A172 (cell line): ENCODE measurements around the gene CDH20. TPM values are rescaled to one million over a fixed set of nuclear protein-coding genes. Genes with fewer than 3 reads are reported as not detected.

Source experiments
- DNase-seq: peaks from one replicate; pipeline ENCODE4 v3.0.0-alpha.2; 2015; ENCODE audit warnings: low spot score
- total RNA-seq: library from RNA; depleted of rRNA; stranded (reverse); fragments of >200 nt; shearing (Covaris generic); gene quantifications from 2 replicates; pipeline ENCODE4 v1.2.3, GENCODE V29; 2014

The CDH20 gene
- total RNA-seq, 1 experiment from 2014 or later, result not detected

DNA sequence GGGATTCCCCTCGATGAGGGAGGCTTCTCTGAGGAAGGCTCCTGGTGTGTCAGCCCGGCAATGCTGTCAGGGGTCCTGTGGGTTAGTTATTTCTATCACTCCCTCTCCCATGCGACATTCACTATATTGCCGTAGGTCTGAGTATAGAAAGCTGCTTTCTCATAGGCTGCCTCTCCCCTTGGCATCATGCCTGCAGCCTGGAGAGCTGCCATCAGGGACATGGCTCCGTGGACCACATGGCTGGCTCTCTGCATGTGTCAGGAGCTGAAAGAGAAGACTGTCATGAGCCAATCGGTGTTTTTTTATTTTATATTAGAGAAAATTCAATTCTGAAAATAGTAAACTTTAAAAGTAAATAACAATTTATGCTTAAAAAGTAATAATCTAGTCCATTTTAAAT lies 198.0 kb downstream of the CDH20 start:
- DNase-seq, result no peak

DNA sequence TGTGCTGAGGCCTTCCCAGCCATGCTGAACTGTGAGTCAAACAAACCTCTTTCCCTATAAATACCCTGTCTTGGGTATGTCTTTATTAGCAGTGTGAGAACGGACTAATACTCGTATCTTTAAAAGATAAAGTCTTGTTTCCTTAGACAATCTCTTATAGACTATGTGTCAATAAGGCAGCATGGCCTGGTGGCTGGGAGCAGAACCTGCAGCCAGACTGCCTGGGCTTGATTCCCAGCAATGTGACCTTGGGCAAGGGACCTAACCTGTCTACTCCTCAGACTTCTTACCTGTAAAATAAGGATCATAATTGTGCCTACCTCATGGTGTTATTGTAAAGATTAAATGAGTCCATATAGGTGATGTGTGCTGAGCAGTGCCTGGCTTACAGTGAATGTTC lies 198.7 kb downstream of the CDH20 start:
- no peak for DNase-seq

- DNase-seq, result no peak
Measured at GRCh38 chr18:61535401-61535800, 202.2 kb downstream of the CDH20 start.

GRCh38 chr18:61541673-61542072 lies 208.4 kb downstream of the CDH20 start:
- DNase-seq, result no peak

GRCh38 chr18:61542596-61542995 lies 209.4 kb downstream of the CDH20 start:
- DNase-seq, result no peak

DNA sequence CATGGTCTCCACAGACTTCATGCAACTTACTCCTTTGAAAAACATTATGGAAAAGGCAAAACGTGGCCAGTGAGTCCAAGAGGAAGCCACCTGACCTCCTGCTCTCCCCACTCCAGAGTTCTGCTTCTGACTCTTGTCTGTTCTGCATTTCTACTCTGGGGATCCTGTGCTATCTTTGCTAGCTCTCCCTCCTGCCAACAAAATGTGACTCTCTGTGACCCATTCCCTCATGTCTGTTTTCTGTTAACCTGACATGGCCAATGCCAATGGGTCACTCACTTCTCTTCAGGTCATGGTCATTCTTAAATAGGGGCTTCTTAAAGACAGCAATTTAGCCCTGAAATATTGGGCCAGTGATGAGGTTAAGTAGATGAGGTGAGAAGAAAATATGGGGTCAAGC lies 210.3 kb downstream of the CDH20 start:
- DNase-seq, result no peak

GRCh38 chr18:61544178-61544577 lies 210.9 kb downstream of the CDH20 start:
- no peak for DNase-seq

DNA sequence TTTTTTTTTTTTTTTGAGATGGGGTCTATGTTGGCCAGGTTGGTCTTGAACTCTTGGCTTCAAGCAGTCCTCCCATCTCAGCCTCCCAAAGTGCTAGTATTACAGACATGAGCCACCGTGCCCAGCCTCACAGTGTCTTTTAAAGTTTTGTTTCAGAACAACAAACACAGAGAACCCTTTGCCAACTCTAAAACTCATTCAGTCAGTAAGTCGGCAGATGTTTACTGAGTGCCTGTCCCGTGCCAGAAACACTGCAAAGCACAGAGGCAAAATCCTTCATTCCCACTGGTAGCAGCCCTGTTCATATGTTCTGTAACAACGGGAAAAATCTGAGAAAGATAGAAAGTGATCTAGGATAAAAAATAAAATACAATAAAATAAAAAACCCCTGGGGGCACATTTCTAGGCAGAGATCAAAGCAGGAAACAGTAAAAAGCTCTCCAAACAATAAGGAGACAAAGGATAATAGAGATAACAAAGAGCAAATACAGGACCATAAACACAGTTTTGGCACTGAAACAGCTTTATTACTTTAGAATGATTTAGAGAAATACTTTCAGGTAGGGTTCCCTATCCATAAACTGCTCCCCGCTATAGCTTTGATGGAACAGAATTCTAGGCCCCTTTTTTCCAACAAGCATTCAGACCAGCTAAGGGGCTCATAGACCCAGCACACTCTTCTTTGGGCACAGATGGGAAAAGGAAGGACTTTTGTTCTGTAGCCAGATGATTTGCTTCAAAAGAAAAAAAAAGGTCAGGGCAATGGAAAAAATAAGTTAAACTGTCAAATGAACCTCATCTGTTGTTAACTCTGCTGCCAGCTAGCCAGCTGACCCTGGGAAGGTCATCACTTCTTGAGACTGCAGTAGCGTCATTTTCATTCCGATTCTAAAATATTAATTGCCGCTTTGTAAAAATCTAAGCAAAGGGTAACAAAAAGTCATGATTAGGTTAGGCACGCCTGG lies 212.3 kb downstream of the CDH20 start:
- no peak for DNase-seq

DNA sequence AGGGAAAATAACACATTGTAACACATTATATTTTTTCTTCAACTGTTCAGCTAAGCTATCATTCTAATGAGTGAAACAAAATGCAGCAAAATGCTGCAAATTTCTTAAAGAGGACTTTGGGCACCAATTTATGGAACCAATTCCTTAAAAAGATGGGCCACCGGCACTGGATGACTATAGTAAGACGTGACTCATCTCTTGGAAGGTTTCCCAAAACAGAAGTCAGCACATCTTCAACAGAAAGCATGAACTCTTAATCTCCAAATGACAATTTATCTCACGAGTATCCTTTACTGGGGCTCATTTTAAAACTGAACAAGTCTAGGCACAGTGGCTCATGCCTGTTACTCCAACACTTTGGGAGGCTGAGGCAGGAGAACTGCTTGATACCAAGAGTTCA lies 213.4 kb downstream of the CDH20 start:
- peak; percentile 59 for DNase-seq

- DNase-seq, result no peak
Measured at GRCh38 chr18:61549416-61549815, 216.2 kb downstream of the CDH20 start.

GRCh38 chr18:61549889-61550288 lies 216.7 kb downstream of the CDH20 start:
- no peak for DNase-seq

- peak; percentile 63 for DNase-seq
Measured at GRCh38 chr18:61551586-61551985, 218.4 kb downstream of the CDH20 start.

DNA sequence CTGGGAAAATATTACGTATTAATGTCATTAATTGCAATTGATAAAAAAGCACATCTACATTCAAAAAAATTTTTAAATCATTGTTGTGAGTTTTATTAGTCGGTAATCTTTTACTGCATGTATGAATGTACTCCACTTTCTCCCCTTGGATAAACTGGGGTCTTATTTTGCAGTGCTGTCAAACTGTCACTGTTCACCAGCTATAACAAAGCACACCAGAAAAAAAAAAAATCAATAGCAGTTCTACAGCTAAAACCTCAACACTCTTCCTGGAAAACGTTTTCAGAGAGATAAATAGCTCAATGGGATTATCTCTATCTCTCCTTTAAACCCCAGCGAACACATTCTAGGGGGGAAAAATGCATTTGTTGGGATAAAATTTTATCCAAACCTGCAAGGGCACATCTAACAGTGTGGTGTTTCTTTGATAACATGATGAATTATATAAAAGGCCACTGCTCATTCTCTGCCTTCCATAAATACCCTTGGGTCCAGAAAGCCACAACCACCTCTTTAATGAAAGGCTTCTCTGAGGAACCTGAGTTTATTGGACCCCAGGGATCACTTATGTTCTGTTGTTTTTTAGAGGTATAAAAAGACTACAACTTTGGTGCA lies 219.9 kb downstream of the CDH20 start:
- DNase-seq, result no peak

DNA sequence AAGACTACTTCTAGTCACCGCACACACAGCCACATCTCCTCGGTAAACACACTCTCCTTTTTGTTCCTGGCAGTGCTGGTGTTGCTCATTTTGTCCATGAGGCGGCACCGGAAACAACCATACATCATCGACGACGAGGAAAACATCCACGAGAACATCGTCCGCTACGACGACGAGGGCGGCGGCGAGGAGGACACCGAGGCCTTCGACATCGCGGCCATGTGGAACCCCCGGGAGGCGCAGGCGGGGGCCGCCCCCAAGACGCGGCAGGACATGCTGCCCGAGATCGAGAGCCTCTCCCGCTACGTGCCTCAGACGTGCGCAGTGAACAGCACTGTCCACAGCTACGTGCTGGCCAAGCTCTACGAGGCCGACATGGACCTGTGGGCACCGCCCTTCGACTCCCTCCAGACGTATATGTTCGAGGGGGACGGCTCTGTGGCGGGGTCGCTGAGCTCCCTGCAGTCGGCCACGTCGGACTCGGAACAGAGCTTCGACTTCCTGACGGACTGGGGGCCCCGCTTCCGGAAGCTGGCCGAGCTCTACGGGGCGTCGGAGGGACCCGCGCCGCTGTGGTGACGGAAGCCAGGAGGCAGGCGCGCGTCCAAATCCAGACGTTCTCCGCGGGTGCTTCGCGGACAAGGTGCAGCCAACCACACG lies 221.0 kb downstream of the CDH20 start:
- DNase-seq, result no peak

GRCh38 chr18:61554946-61555361 lies 221.7 kb downstream of the CDH20 start:
- no peak for DNase-seq

DNA sequence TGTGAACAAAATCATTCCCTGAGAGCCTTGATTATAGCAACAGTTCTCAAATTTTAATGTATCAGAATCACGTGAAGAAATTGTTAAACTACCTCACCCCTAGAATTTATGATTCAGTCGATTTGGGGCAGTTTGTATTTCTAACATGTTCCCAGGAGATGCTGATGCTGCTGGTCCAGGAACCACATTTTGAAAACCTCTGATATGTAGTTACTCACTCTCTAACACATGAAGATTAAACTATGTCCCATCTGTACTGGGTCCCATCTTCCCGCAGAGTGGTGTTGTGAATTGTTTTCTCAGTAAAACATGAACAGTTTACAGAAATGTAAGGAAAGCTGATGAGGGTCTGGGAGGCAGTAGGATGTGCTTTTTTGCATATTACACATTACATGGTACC lies 223.1 kb downstream of the CDH20 start:
- no peak for DNase-seq

DNA sequence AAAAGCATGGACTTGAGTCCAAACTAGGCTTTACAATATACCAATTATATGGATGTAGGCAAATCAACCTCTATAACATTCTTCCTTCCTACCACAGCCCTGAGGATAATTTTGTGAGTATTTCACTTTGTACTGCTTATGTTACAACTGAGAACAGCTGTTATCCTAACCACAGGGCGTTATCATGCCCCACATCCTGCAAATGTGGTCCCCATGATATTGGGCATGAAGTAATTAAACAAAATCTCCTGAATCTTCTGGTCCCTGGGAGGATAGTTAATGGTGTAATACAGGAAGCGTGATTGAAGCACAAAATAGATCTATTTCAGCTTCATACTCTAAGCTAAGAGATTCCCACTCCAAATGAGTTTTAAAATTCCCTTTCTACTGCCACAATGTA lies 223.6 kb downstream of the CDH20 start:
- no peak for DNase-seq

DNA sequence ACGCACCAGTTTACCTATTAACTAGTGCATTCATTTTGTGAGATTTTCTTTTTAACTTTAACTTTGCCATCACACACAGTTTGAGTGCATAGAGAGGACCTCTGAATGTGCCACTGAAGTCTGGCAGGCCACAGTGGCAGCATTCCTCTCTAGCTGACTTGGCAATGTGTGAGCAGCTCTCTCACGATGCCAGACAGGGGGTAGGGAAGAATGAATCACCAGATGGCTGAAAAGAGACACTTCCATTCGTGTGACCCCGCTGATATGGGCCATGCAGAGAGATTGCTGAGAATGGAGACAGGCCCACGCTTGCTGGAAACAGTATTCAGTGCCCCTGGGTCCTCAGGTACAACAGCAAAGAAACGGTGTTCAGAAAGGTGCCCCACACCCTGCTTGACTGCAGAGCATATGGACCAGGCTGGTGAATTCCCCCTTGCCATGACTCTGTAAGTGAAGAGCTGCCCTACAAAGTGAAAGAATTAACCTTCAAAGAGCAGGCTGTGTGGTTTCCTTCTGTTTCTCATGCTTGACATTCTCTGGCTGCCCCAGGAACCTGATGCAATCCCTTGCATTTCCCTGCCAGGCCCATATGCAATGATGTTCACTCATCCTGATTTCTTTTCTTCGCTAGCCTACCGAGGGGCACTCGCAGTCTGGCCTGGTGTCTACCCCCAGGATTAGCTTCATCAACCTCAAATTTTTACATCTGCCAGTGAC lies 236.1 kb downstream of the CDH20 start:
- DNase-seq, result peak; percentile 61

GRCh38 chr18:61570070-61570469 lies 236.8 kb downstream of the CDH20 start:
- no peak for DNase-seq

DNA sequence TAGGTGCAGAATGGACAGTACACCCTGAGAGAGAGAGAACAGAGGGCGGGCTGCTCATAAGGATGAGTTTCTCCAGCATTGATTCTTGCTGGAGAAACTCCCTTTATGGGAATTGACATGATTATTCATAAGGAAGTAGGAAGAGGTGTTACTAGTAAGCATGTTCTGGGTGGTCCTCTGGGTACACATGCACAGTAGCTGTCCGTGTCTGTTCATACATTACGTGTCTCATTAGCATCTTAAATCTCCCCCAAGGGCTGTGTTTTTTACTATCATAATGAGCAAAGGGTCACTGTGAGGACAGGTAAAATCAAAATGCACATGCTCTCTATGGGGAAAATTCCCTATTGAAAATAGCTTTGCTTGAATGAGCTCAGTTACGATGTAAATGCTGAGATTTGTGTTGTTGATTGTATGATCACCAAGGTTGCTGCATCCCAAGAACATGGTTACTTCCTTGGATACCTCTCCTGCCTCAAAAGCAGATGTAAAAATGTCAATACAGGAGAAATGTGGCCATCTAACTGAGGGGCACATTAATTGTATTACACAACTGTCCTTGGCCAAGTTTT lies 238.9 kb downstream of the CDH20 start:
- no peak for DNase-seq

GRCh38 chr18:61572871-61573270 lies 239.6 kb downstream of the CDH20 start:
- DNase-seq, result no peak

DNA sequence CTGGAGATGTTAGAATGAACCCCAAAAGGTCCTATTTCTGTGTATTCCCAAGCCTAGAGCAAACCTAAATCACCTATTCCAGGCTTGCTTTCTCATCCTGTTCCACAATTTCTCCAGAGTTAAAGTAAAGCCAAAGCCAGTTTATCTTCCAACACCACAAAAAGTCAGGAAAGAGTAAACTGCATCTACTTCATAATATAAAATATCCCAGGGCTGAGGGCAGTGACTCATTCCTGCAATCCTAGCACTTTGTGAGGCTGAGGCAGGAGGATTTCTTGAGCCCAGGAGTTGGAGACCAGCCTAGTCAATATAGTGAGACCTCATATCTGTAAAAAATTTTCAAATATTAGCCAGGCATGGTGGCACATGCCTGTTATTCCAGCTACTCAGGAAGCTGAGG lies 241.4 kb downstream of the CDH20 start:
- DNase-seq, result no peak
